PC-3 (cell line): Measurements from ENCODE around the gene OR2B2. TPM values are rescaled to one million over a fixed set of nuclear protein-coding genes. Genes with fewer than 3 reads are reported as not detected.
A peak's percentile ranks its signal among the peaks of the same experiment; 100 is the strongest.

ENCODE experiments used
- ATAC-seq: fragments of 200-7000 bp; cut with Tn5 transposase; 2 replicates; pipeline ENCODE4 v1.9.1; 2020; ENCODE audit warnings: mild to moderate bottlenecking, moderate library complexity
- BruUV-seq: library from RNA; stranded (reverse); fragments of 400-500 nt; replicated peaks from 2 replicates; lab custom pipeline; 2021; lab: Mats Ljungman, UMichigan
- CTCF ChIA-PET: fragments of 300-600 bp; sonication (Branson Sonifier 250); formaldehyde crosslinking; loops from one replicate; lab custom pipeline; 2022; ENCODE audit warnings: antibody characterized with exemption; lab: Charles Lee
- POLR2A ChIA-PET: fragments of 300-600 bp; sonication (Branson Sonifier 250); formaldehyde crosslinking; loops from one replicate; lab custom pipeline; 2022; ENCODE audit warnings: antibody characterized with exemption; ENCODE audit not compliant: unreplicated experiment; lab: Charles Lee
- DNase-seq: peaks from one replicate; pipeline ENCODE4 v3.0.0-alpha.2; 2015
- H2AFZ ChIP-seq: fragments of 300-600 bp; sonication (generic); 2 replicates; pipeline ENCODE4 v1.6.0; 2016; ENCODE audit warnings: antibody characterized with exemption, low read length
- H3F3A ChIP-seq: fragments of 300-600 bp; sonication (generic); one replicate; pipeline ENCODE4 v1.6.0; 2017; ENCODE audit warnings: antibody characterized with exemption, low read length, control low read depth, mild to moderate bottlenecking; ENCODE audit not compliant: unreplicated experiment
- H3K27ac ChIP-seq: fragments of 300-600 bp; sonication (generic); 2 replicates; pipeline ENCODE4 v1.5.1; 2016; ENCODE audit warnings: mild to moderate bottlenecking, low read length
- H3K27me3 ChIP-seq: fragments of 300-600 bp; sonication (generic); 2 replicates; pipeline ENCODE4 v1.6.1; 2016; ENCODE audit warnings: low read length, mixed read lengths
- H3K36me3 ChIP-seq: fragments of 300-600 bp; sonication (generic); 2 replicates; pipeline ENCODE4 v1.6.1; 2016; ENCODE audit warnings: low read depth, mixed run types, low read length, mixed read lengths
- H3K4me1 ChIP-seq: fragments of 300-600 bp; sonication (generic); 2 replicates; pipeline ENCODE4 v1.5.1; 2016; ENCODE audit warnings: low read length; ENCODE audit not compliant: insufficient read depth
- H3K4me2 ChIP-seq: fragments of 300-600 bp; sonication (generic); 2 replicates; pipeline ENCODE4 v1.6.0; 2016; ENCODE audit warnings: low read length
- H3K4me3 ChIP-seq: fragments of 300-600 bp; sonication (generic); 2 replicates; pipeline ENCODE4 v1.5.1; 2016; ENCODE audit warnings: mild to moderate bottlenecking, low read length, mixed read lengths
- H3K79me2 ChIP-seq: fragments of 300-600 bp; sonication (generic); 2 replicates; pipeline ENCODE4 v1.6.1; 2017; ENCODE audit warnings: low read length, mixed read lengths
- H3K9ac ChIP-seq: fragments of 300-600 bp; sonication (generic); 2 replicates; pipeline ENCODE4 v1.6.0; 2016; ENCODE audit warnings: mild to moderate bottlenecking, low read length
- H3K9me2 ChIP-seq: fragments of 300-600 bp; sonication (generic); replicated peaks from 2 replicates; pipeline ENCODE4 v1.6.1; 2016; ENCODE audit warnings: mixed run types, low read length, mixed read lengths
- H3K9me3 ChIP-seq: fragments of 300-600 bp; sonication (generic); 2 replicates; pipeline ENCODE4 v1.6.1; 2016; ENCODE audit warnings: low read length, mixed read lengths
- H4K20me1 ChIP-seq: fragments of 300-600 bp; sonication (generic); 2 replicates; pipeline ENCODE4 v1.6.1; 2016; ENCODE audit warnings: low read length, mixed read lengths
- CTCF ChIP-seq: fragments of 300-600 bp; sonication (generic); conservative IDR thresholded peaks from 2 replicates; pipeline ENCODE4 v1.5.1; 2017; ENCODE audit warnings: antibody characterized with exemption, low read depth, mild to moderate bottlenecking, low read length
- EZH2 ChIP-seq: fragments of 300-600 bp; sonication (generic); IDR thresholded peaks from one replicate; pipeline ENCODE4 v1.6.1; 2017; ENCODE audit warnings: antibody characterized with exemption, mild to moderate bottlenecking, low read length; ENCODE audit not compliant: unreplicated experiment
- EZH2phosphoT487 ChIP-seq: fragments of 300-600 bp; sonication (generic); IDR thresholded peaks from 2 replicates; pipeline ENCODE4 v1.6.1; 2018; ENCODE audit warnings: mild to moderate bottlenecking, antibody characterized with exemption, low read length, borderline replicate concordance
- intact Hi-C: fragments of 100-400 bp; cut with micrococcal nuclease; formaldehyde crosslinking; loops from 2 replicates; pipeline ENCODE4 v1.9.0; 2023
- total RNA-seq: library from RNA; depleted of rRNA; stranded (reverse); fragments of >200 nt; gene quantifications from 2 replicates; pipeline ENCODE4 v1.2.3, GENCODE V29; 2014

Gene OR2B2
- total RNA-seq, 1 experiment from 2014 or later: not detected

DNA sequence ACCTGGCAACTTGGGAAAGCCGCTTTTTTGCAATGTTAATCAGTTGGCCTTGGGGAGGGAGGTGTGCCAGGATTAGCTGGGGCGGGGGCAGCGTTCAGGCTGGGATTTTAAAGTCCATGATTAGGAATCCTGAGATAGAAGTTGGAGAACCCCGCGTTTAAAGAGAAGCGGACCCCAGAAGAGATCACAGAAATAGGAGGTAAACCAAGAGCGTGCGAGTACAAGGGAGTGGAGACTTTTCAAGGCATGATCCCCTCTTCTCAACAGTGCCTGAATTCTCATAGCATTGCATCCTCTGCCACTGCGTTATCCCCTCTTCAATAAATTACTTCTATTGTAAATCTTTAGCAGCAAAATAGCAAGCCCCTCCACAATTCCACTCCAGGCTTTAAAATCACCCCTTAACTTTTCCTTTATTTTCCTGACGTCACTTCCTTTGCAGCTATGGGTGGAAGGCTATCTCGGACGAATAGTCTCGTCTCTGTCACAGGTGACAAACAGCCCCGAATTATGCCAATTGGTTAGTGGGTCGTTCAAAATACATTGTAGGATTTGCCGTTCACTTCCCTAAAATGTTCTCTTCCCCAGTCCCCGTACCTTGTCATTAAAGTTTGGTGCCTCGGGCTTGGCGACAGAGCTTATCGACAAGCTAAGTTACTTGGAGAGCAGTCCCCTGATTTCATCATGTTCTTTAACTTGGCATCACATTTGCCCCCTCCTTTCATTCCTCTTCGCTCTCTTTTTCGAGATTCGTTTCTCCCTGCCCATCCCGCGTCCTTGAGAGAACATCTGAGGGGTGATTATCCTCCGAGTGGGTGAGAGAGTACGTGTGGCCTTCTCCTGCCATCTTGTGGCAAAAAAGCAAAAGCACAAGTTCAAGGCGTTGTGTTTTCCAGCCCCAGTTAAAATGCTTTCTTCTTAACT, 17.1 kb downstream of the OR2B2 start:
- peak overlapping the region; percentile 97 for H3K9ac ChIP-seq
- H4K20me1 ChIP-seq: no peaks in the 10 kb centered on the region
- H3K9me2 ChIP-seq: no peaks in the 10 kb centered on the region
- no peaks in the 10 kb centered on the region for H3K9me3 ChIP-seq
- peak overlapping the region; percentile 92 for H3K4me2 ChIP-seq
- peak overlapping the region; percentile 85 for H3K27ac ChIP-seq
- peak overlapping the region; percentile 83 for H3K4me3 ChIP-seq
- intact Hi-C loops: loop anchor here (1.0 to 5.0 kb wide), 4 partner anchors 76 to 1848 kb away; a partner anchor contains a TSS
- BruUV-seq: no TSS peak
- DNase-seq: peak; percentile 80
- ChIA-PET POLR2A (interaction anchor here (0.5 to 4.2 kb wide), 8 partner anchors 58 to 1875 kb away, joined by 3 to 101 read pairs (median 5); a partner anchor contains a TSS), CTCF (interaction anchor here (0.5 to 1.1 kb wide), 4 partner anchors 57 to 123 kb away, joined by 3 to 5 read pairs (median 4); a partner anchor contains a TSS)
- H3K4me1 ChIP-seq: peaks cover 10% of the 10 kb centered on the region; the same call in 1 of the 2 replicates
- no peaks in the 10 kb centered on the region for H3K36me3 ChIP-seq
- TF ChIP-seq CTCF (peak; percentile 93), EZH2 (no peak), EZH2phosphoT487 (no peak)
- peaks cover 4% of the 10 kb centered on the region for H3F3A ChIP-seq
- peak; percentile 29 for ATAC-seq
- peaks cover 41% of the 10 kb centered on the region for H3K79me2 ChIP-seq
- peak overlapping the region; percentile 78 for H2AFZ ChIP-seq
- H3K27me3 ChIP-seq: no peaks in the 10 kb centered on the region

DNA sequence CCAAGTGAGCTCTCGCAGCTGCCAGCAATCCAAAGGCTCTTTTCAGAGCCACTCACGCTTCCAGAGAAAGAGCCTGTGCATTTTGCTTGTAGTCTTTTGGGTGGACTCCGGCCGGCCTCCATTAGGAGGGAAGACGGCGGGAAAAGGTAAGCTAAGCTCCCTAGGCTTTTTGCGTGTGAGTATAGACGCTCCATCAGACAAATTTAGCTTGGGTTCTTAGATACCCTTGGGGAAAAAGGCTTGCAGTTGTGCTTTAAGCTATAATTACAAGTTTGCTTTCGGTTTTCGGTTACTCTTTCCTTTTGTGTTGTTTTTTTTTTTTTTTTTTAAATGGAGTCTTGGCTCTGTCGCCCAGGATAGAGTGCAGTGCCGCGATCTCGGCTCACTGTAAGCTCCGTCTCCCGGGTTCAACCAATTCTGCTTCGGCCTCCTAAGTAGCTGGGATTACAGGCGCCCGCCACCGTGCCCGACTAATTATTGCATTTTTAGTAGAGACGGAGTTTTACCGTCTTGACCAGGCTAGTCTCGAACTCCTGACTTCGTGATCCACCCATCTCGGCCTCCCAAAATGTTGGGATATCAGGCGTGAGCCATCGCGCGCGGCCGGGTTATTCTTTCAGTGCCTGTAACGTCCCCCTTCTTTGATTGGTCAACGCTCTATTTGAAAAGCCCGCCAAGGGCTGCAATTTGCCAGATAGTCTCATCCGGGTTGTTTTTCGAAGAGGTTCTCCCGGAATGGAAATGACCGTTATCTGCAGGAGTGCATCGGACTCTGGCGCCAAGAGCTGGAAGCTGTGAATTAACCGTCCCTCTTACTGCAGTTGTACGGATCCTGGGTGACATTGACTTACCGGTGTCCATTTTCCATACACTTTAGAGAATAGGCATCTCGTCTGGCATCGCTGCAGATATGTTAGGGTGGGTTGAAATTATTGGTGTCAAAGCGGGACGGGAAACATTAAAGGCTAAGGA, 18.1 kb downstream of the OR2B2 start:
- H3K4me2 ChIP-seq: peak overlapping the region; percentile 92
- intact Hi-C loops: loop anchor here (1.0 to 5.0 kb wide), 6 partner anchors 29 to 1847 kb away; a partner anchor contains a TSS

More for the DNA sequence above, 18.1 kb downstream of the OR2B2 start:
- no peaks in the 10 kb centered on the region for H3K9me3 ChIP-seq
- TF ChIP-seq EZH2 (no peak), CTCF (no peak), EZH2phosphoT487 (no peak)
- H3K4me1 ChIP-seq: peaks cover 10% of the 10 kb centered on the region; the same call in 1 of the 2 replicates
- peak overlapping the region; percentile 85 for H3K27ac ChIP-seq
- H3K9me2 ChIP-seq: no peaks in the 10 kb centered on the region
- no peaks in the 10 kb centered on the region for H4K20me1 ChIP-seq
- H3K36me3 ChIP-seq: no peaks in the 10 kb centered on the region
- peak overlapping the region; percentile 78; the same call in 1 of the 2 replicates for H2AFZ ChIP-seq
- peak; percentile 21 for ATAC-seq
- no TSS peak for BruUV-seq
- DNase-seq: peak; percentile 89
- H3F3A ChIP-seq: peaks cover 4% of the 10 kb centered on the region
- POLR2A ChIA-PET: interaction anchor here (0.6 to 4.2 kb wide), 16 partner anchors 29 to 1874 kb away, joined by 3 to 101 read pairs (median 8); a partner anchor contains a TSS
- H3K4me3 ChIP-seq: peak overlapping the region; percentile 83
- peaks cover 41% of the 10 kb centered on the region for H3K79me2 ChIP-seq
- H3K27me3 ChIP-seq: no peaks in the 10 kb centered on the region
- peak overlapping the region; percentile 97 for H3K9ac ChIP-seq
- CTCF ChIA-PET: interaction anchor here (0.6 to 1.0 kb wide), 6 partner anchors 29 to 968 kb away, joined by 3 to 17 read pairs (median 4); a partner anchor contains a TSS
